Transverse colon (tissue), 4 donors: Measurements from ENCODE around the gene RGSL1. TPM values are rescaled to one million over a fixed set of nuclear protein-coding genes. Genes with fewer than 3 reads are reported as not detected.

Source experiments
- DNase-seq: peaks from one replicate; pipeline ENCODE4 v3.0.0-alpha.2; 2019
- H3K27ac ChIP-seq, 4 donors: fragments of 200-600 bp; sonication (generic); 2 replicates each; pipeline ENCODE4 v1.5.1; 2016 to 2018; ENCODE audit warnings: inconsistent platforms in 4 of 4
- H3K27me3 ChIP-seq: fragments of 200-600 bp; sonication (generic); 2 replicates; pipeline ENCODE4 v1.5.1; 2017; ENCODE audit warnings: inconsistent platforms
- H3K36me3 ChIP-seq, 4 donors: fragments of 200-600 bp; sonication (generic); 2 replicates each; pipeline ENCODE4 v1.5.1; 2017 to 2019; ENCODE audit warnings: inconsistent platforms in 4 of 4
- H3K4me1 ChIP-seq, 4 donors: fragments of 200-600 bp; sonication (generic); 2 replicates each; pipeline ENCODE4 v1.5.1; 2017 to 2020; ENCODE audit warnings: inconsistent platforms in 4 of 4
- H3K4me3 ChIP-seq, 4 donors: fragments of 200-600 bp; sonication (generic); 1 replicate in 1 of 4; 2 replicates in 3 of 4; pipeline versions ENCODE4 v1.5.1 to v1.6.1; 2017 to 2019; ENCODE audit warnings: inconsistent platforms in 4 of 4
- H3K9me3 ChIP-seq, 2 donors: fragments of 200-600 bp; sonication (generic); 2 replicates each; pipeline ENCODE4 v1.5.1; 2017 to 2019; ENCODE audit warnings: inconsistent platforms in 2 of 2
- EP300 ChIP-seq: sonication (generic); formaldehyde crosslinking; IDR thresholded peaks from one replicate; pipeline ENCODE4 v1.6.1; 2017; ENCODE audit warnings: antibody characterized with exemption, low read depth
- POLR2A ChIP-seq: fragments of 450-650 bp; IDR thresholded peaks from one replicate; pipeline ENCODE4 v1.6.1; 2016; ENCODE audit warnings: antibody characterized with exemption, mild to moderate bottlenecking, moderate library complexity
- POLR2AphosphoS5 ChIP-seq, 3 donors: sonication (generic); formaldehyde crosslinking; IDR thresholded peaks; one replicate each; pipeline ENCODE4 v1.6.1; 2016; ENCODE audit warnings: antibody characterized with exemption in 3 of 3
- WGBS, 2 donors: methylation state at CpG; one replicate each; pipeline ENCODE4 v1.1.5; 2018; ENCODE audit warnings: low coverage in 1 of 2; 5-methylcytosine and 5-hydroxymethylcytosine counted together
- in situ Hi-C, 4 donors: fragments of 200-750 bp; cut with MboI; loops; one replicate each; pipeline versions ENCODE4 v1.15.0 to v1.15.1; 2017; ENCODE audit warnings: low sequenced_read_pairs in 3 of 4, low pct_ligation_motif_present in 1 of 4, low pct_unique_long_range_greater_than_20kb in 1 of 4
- intact Hi-C: fragments of 100-400 bp; cut with DNase I; formaldehyde crosslinking; loops from one replicate; pipeline ENCODE4 v1.15.1; 2023; ENCODE audit warnings: low total_unique reads
- total RNA-seq, 4 donors: library from RNA; depleted of rRNA; stranded (reverse); fragments of >200 nt; gene quantifications; one replicate each; pipeline ENCODE4 v1.1.0, GENCODE V29; 2016
- TF ChIP-seq, protein P1 (sequence below), 5 experiments: fragments of 200-600 bp in 3 of 5; fragments of 450-650 bp in 2 of 5; sonication (generic) in 3 of 5; IDR thresholded peaks; 1 replicate in 2 of 5; 2 replicates in 3 of 5; pipeline ENCODE4 v1.5.1; 2016 to 2017; ENCODE audit warnings: antibody characterized with exemption in 5 of 5, inconsistent platforms in 3 of 5, mild to moderate bottlenecking in 2 of 5, moderate library complexity in 1 of 5

Gene RGSL1
- total RNA-seq, 4 donors from 2014 or later: not detected

DNA sequence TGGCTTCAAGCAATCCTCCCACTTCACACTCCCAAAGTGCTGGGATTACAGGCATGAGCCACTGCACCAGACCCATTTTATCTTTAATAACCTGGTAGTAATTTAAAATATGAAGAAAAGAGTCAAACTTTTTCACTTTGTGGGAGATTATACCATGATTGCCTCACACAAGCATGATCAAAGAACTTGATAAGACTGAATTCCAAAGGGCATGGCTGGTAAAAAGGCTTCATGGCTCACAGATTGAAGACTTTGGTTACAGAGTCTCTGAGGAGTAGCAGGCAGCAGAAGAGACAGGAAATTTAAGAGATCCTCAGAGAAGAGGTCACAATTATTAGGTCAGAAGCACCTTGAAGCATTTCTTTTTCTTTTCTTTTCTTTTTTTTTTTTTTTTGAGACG, 16.4 kb upstream of the RGSL1 start:
- no peak overlapping the region for H3K4me3 ChIP-seq
- TF ChIP-seq POLR2AphosphoS5 (IDR thresholded peaks at IDR 0.05) (no peak), EP300 (no peak), POLR2A (no peak)
- TF ChIP-seq, protein P1, sequence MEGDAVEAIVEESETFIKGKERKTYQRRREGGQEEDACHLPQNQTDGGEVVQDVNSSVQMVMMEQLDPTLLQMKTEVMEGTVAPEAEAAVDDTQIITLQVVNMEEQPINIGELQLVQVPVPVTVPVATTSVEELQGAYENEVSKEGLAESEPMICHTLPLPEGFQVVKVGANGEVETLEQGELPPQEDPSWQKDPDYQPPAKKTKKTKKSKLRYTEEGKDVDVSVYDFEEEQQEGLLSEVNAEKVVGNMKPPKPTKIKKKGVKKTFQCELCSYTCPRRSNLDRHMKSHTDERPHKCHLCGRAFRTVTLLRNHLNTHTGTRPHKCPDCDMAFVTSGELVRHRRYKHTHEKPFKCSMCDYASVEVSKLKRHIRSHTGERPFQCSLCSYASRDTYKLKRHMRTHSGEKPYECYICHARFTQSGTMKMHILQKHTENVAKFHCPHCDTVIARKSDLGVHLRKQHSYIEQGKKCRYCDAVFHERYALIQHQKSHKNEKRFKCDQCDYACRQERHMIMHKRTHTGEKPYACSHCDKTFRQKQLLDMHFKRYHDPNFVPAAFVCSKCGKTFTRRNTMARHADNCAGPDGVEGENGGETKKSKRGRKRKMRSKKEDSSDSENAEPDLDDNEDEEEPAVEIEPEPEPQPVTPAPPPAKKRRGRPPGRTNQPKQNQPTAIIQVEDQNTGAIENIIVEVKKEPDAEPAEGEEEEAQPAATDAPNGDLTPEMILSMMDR (IDR thresholded peaks at IDR 0.05): no peak
- no peaks in the 10 kb centered on the region for H3K36me3 ChIP-seq
- intact Hi-C loops: no loop called here
- no peak for DNase-seq
- 86 to 100% methylated on average over 1 of the region's 1 CpG for WGBS, 2 donors
- in situ Hi-C loops: no loop called here
- no peak overlapping the region for H3K27ac ChIP-seq
- H3K4me1 ChIP-seq: no peaks in the 10 kb centered on the region
- no peaks in the 10 kb centered on the region for H3K27me3 ChIP-seq
- no peaks in the 10 kb centered on the region for H3K9me3 ChIP-seq

DNA sequence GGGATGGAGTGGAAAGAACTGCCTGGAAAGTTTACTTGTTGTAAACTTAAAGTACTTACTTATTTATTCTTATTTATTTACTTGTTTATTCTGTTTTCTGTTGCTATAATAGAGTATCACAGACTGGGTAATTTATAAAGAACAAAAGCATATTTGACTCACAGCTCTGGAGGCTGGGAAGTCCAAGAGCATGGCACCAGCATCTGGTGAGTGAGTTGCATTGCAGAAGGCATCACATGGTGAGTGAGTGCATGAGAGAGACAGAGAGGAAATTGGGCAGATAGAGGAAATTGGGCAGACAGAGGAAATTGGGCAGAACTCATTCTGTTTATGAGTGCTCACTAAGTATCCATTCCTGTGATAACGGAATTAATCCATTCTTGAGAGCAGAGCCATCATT, 11.6 kb upstream of the RGSL1 start:
- DNase-seq: no peak
- Histone ChIP-seq H3K27me3 (no peaks in the 10 kb centered on the region), H3K4me3 (no peak overlapping the region), H3K4me1 (no peaks in the 10 kb centered on the region), H3K36me3 (no peaks in the 10 kb centered on the region), H3K9me3 (no peaks in the 10 kb centered on the region), H3K27ac (no peak overlapping the region)
- TF ChIP-seq POLR2A: no peak
- TF ChIP-seq, protein P1 (IDR thresholded peaks at IDR 0.05): no peak
- TF ChIP-seq POLR2AphosphoS5 (IDR thresholded peaks at IDR 0.05): no peak
- in situ Hi-C loops (no loop called here), intact Hi-C loops (no loop called here)
- WGBS, 2 donors: 91 to 100% methylated on average over 1 of the region's 1 CpG

DNA sequence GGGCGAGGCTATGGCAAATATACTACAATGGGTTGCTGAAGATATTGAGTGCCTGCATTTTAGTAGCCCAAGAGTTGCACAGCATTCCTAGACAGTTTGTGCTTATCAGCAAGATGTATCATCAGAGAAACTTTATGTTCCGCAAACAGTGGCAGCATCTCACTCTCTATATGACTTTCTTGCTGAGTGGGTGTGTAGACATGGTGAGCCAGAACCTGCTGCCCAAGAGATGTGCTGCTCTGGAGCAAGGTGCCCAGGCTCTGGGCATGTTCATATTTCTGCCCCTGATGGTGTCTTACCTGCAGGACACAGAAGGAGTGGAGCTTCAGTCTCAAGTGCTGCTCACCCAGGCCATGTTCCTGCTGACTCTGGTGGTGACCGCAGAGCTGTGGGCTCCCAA, 8.2 kb upstream of the RGSL1 start:
- no peak overlapping the region for H3K4me3 ChIP-seq
- no peak overlapping the region for H3K27ac ChIP-seq
- no peaks in the 10 kb centered on the region for H3K9me3 ChIP-seq
- TF ChIP-seq POLR2AphosphoS5 (IDR thresholded peaks at IDR 0.05) (no peak), EP300 (no peak), POLR2A (no peak)
- TF ChIP-seq, protein P1 (IDR thresholded peaks at IDR 0.05): no peak
- H3K4me1 ChIP-seq: peaks cover 0 to 3% (median 1%) of the 10 kb centered on the region in 4 donors
- no peaks in the 10 kb centered on the region for H3K27me3 ChIP-seq
- intact Hi-C loops (no loop called here), in situ Hi-C loops (loop anchor here in 3 of 4 donors (10.0 kb wide), 3 partner anchors 153 to 353 kb away; partner anchors contain the start of gene NPL (in 1 of the 3))
- no peaks in the 10 kb centered on the region for H3K36me3 ChIP-seq
- 98 to 100% methylated on average over 2 to 3 of the region's 3 CpGs for WGBS, 2 donors
- DNase-seq: no peak

DNA sequence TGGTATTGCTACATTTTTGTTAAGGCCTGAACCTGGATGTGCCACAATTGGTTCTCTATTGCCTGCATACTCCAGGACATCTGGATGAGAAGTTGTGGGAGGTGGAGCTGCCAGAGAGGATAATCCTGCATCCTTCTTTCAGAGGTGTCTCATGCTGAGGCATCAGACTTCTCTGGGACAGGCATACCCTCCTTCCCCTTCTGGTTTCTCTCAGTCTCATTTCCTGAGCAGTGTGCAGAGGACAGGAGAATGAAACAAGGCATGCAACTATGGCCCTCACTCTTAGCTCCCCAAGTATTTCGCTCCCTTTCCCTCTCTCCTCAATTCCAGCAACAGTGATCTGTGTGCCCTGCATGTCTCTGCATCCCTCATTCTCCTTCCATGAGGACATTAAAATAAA, 7.6 kb upstream of the RGSL1 start:
- Histone ChIP-seq H3K9me3 (no peaks in the 10 kb centered on the region), H3K27me3 (no peaks in the 10 kb centered on the region), H3K27ac (no peak overlapping the region), H3K36me3 (no peaks in the 10 kb centered on the region), H3K4me3 (no peak overlapping the region), H3K4me1 (peaks cover 0 to 3% (median 1%) of the 10 kb centered on the region in 4 donors)
- DNase-seq: no peak
- in situ Hi-C loops (loop anchor here in 3 of 4 donors (10.0 kb wide), 3 partner anchors 152 to 352 kb away; partner anchors contain the start of gene NPL (in 1 of the 3)), intact Hi-C loops (no loop called here)
- TF ChIP-seq POLR2AphosphoS5 (IDR thresholded peaks at IDR 0.05) (no peak), EP300 (no peak), POLR2A (no peak)
- TF ChIP-seq, protein P1 (IDR thresholded peaks at IDR 0.05): no peak
- 97 to 100% methylated on average over 1 of the region's 1 CpG for WGBS, 2 donors
